SK-N-SH treated with all-trans-retinoic acid at 6 μM for 48 hours (cell line): Measurements from ENCODE around the gene VARS1.

Source experiments
- ATAC-seq: fragments of 200-7000 bp; cut with Tn5 transposase; 3 replicates; pipeline ENCODE4 v1.9.1; 2020; ENCODE audit warnings: mild to moderate bottlenecking, moderate library complexity
- ARNTL ChIP-seq: fragments of 450-650 bp; formaldehyde crosslinking; IDR thresholded peaks from 2 replicates; pipeline ENCODE4 v1.5.0; 2020; ENCODE audit warnings: low read depth, mild to moderate bottlenecking, moderate library complexity, borderline replicate concordance
- CREB5 ChIP-seq: fragments of 250-450 bp; sonication (Bioruptor Pico); IDR thresholded peaks from 2 replicates; pipeline ENCODE4 v1.5.1; 2020; ENCODE audit warnings: low read depth, mild to moderate bottlenecking, moderate library complexity
- CSDC2 ChIP-seq: fragments of 250-450 bp; sonication (Bioruptor Pico); IDR thresholded peaks from 2 replicates; pipeline ENCODE4 v1.5.0; 2020; ENCODE audit warnings: mild to moderate bottlenecking, moderate library complexity
- CSRNP3 ChIP-seq: fragments of 250-450 bp; sonication (Bioruptor Pico); IDR thresholded peaks from 2 replicates; pipeline ENCODE4 v1.5.1; 2021; ENCODE audit warnings: mild to moderate bottlenecking, moderate library complexity
- ESRRG ChIP-seq: fragments of 250-450 bp; sonication (Bioruptor Pico); IDR thresholded peaks from 2 replicates; pipeline ENCODE4 v1.6.1; 2021; ENCODE audit warnings: mild to moderate bottlenecking
- GLIS3 ChIP-seq: fragments of 250-450 bp; sonication (Bioruptor Pico); IDR thresholded peaks from 2 replicates; pipeline ENCODE4 v1.5.0; 2020; ENCODE audit warnings: mild to moderate bottlenecking, moderate library complexity
- ISL1 ChIP-seq: fragments of 250-450 bp; sonication (Bioruptor Pico); IDR thresholded peaks from 2 replicates; pipeline ENCODE4 v2.1.2; 2022; ENCODE audit warnings: mild to moderate bottlenecking, moderate library complexity
- PATZ1 ChIP-seq: fragments of 250-450 bp; sonication (Bioruptor Pico); IDR thresholded peaks from 2 replicates; pipeline ENCODE4 v1.8.0; 2020; ENCODE audit warnings: mild to moderate bottlenecking, moderate library complexity, borderline replicate concordance
- POU6F1 ChIP-seq: fragments of 250-450 bp; sonication (Bioruptor Pico); IDR thresholded peaks from 2 replicates; pipeline ENCODE4 v1.8.0; 2021; ENCODE audit warnings: low read depth, mild to moderate bottlenecking, moderate library complexity, borderline replicate concordance
- PPARA ChIP-seq: fragments of 250-450 bp; sonication (Bioruptor Pico); IDR thresholded peaks from 2 replicates; pipeline ENCODE4 v1.5.0; 2020; ENCODE audit warnings: mild to moderate bottlenecking, borderline replicate concordance
- RARB ChIP-seq: fragments of 250-450 bp; sonication (Bioruptor Pico); IDR thresholded peaks from 2 replicates; pipeline ENCODE4 v1.8.0; 2021; ENCODE audit warnings: mild to moderate bottlenecking, moderate library complexity
- SNAI2 ChIP-seq: fragments of 250-450 bp; sonication (Bioruptor Pico); IDR thresholded peaks from 2 replicates; pipeline ENCODE4 v1.5.0; 2020; ENCODE audit warnings: mild to moderate bottlenecking, moderate library complexity
- TCF4 ChIP-seq: fragments of 250-450 bp; sonication (Bioruptor Pico); IDR thresholded peaks from 2 replicates; pipeline ENCODE4 v1.8.0; 2021; ENCODE audit warnings: mild to moderate bottlenecking, moderate library complexity, borderline replicate concordance
- TSHZ2 ChIP-seq: fragments of 250-450 bp; sonication (Bioruptor Pico); IDR thresholded peaks from 2 replicates; pipeline ENCODE4 v1.5.0; 2020; ENCODE audit warnings: mild to moderate bottlenecking, moderate library complexity
- ZFP3 ChIP-seq: fragments of 250-450 bp; sonication (Bioruptor Pico); IDR thresholded peaks from 2 replicates; pipeline ENCODE4 v1.5.0; 2020; ENCODE audit warnings: mild to moderate bottlenecking, moderate library complexity
- ZFP30 ChIP-seq: fragments of 450-650 bp; formaldehyde crosslinking; IDR thresholded peaks from 2 replicates; pipeline ENCODE4 v1.5.0; 2022; ENCODE audit warnings: mild to moderate bottlenecking, moderate library complexity
- ZNF565 ChIP-seq: fragments of 450-650 bp; formaldehyde crosslinking; conservative IDR thresholded peaks from 2 replicates; pipeline ENCODE4 v1.5.0; 2020; ENCODE audit warnings: low read depth, mild to moderate bottlenecking, moderate library complexity
- ZNF70 ChIP-seq: fragments of 450-650 bp; formaldehyde crosslinking; IDR thresholded peaks from 2 replicates; pipeline ENCODE4 v1.5.0; 2020; ENCODE audit warnings: mild to moderate bottlenecking, moderate library complexity

VARS1 gene

GRCh38 chr6:31836474-31837368 is 41.2 kb upstream of the VARS1 start:
- TF ChIP-seq ZFP30 (CRISPR knock-in tag) (no peak), PATZ1 (CRISPR knock-in tag) (no peak), SNAI2 (CRISPR knock-in tag) (no peak), TCF4 (CRISPR knock-in tag) (no peak), CSRNP3 (CRISPR knock-in tag) (no peak), ARNTL (CRISPR knock-in tag) (no peak), CREB5 (no peak)

GRCh38 chr6:31836047-31836473 is 40.5 kb upstream of the VARS1 start:
- ATAC-seq: no peak
- TF ChIP-seq RARB (CRISPR knock-in tag) (no peak), TCF4 (CRISPR knock-in tag) (no peak), ZNF70 (CRISPR knock-in tag) (no peak), ZFP30 (CRISPR knock-in tag) (no peak), ISL1 (no peak), CSDC2 (CRISPR knock-in tag) (no peak), GLIS3 (CRISPR knock-in tag) (no peak), ARNTL (CRISPR knock-in tag) (no peak)

More at GRCh38 chr6:31836474-31837368, 41.2 kb upstream of the VARS1 start:
- peak; percentile 25 for ATAC-seq

GRCh38 chr6:31834367-31835250 is 39.1 kb upstream of the VARS1 start:
- ATAC-seq: peak; percentile 84
- TF ChIP-seq RARB (CRISPR knock-in tag) (0 out of 2 replicates have a peak, but pooled peaks have one; percentile 13), CSDC2 (CRISPR knock-in tag) (0 out of 2 replicates have a peak, but pooled peaks have one; percentile 20), ZFP3 (no peak; the same call in 1 of the 2 replicates), ZNF565 (CRISPR knock-in tag) (no peak), TSHZ2 (CRISPR knock-in tag) (peak; percentile 38; the same call in 1 of the 2 replicates), PPARA (CRISPR knock-in tag) (no peak), ZFP30 (CRISPR knock-in tag) (peak; percentile 41; the same call in 1 of the 2 replicates), CSRNP3 (CRISPR knock-in tag) (no peak), ESRRG (CRISPR knock-in tag) (0 out of 2 replicates have a peak, but pooled peaks have one; percentile 61), GLIS3 (CRISPR knock-in tag) (peak; percentile 36; the same call in 1 of the 2 replicates), POU6F1 (CRISPR knock-in tag) (no peak), PATZ1 (CRISPR knock-in tag) (peak; percentile 64; the same call in 1 of the 2 replicates)
